Stimulated activated CD4-positive, alpha-beta T cell treated with anti-CD3 and anti-CD28 coated beads, Interleukin-12 subunit alpha, Interleukin-12 subunit beta, amount 100 ng/mL, for 24 hours (primary cell): ENCODE results near the gene GIGYF2.
A peak's percentile ranks its signal among the peaks of the same experiment; 100 is the strongest.
"Not testable (repeated sequence)": the region's sequence is repeated elsewhere in the genome, so short reads cannot be mapped to it uniquely, and the experiment has no call there.

Source experiments
- DNase-seq, 2 experiments: peaks; one replicate each; pipeline ENCODE4 v3.0.0-alpha.2; 2020; ENCODE audit warnings: low read depth in 2 of 2

The GIGYF2 gene

GRCh38 chr2:232809349-232810124 is 112.4 kb downstream of the GIGYF2 start:
- DNase-seq = no peak

DNA sequence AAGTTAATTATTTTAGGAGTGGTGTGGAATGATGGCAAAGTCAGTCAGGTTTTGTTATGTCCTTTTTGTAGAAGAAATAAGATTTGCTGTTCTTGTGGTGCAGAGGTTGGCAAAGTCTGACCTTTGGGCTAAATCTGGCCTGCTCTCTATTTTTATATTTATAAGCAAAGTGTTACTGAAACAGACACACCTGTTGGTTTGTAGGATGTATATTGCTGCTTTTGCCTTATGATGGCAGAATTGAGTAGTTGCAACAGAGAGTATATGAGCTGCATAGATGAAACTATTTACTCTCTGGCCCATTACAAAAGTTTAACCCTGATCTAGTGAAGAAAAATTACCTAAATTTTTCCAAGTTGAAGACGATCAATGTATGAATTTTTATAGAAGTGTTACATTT is 113.3 kb downstream of the GIGYF2 start:
- no peak for DNase-seq

GRCh38 chr2:232815569-232815968 is 118.4 kb downstream of the GIGYF2 start:
- DNase-seq = no peak

- DNase-seq = no peak
Measured at GRCh38 chr2:232816657-232817056, 119.5 kb downstream of the GIGYF2 start.

GRCh38 chr2:232817756-232818155 is 120.6 kb downstream of the GIGYF2 start:
- DNase-seq = no peak

GRCh38 chr2:232829988-232830387 is 132.9 kb downstream of the GIGYF2 start:
- DNase-seq = no peak

DNA sequence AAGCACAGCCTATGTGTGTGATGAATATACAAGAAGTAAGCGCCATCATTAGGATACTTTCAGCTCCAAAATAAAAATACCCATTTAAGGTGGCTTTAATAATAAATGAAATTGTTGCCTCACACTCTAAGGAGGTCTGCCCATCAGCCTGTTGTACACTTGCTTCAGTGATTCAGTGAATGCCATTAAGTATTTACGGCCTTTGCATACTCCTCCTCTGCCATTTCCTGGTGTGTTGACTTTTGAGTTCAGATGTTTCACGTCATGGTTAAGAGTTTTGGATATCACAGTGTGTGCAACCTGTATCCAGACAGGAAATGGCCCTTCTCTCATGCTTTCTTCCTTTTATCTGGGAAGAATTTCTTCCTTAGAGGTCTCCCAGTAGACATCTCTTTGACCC is 134.4 kb downstream of the GIGYF2 start:
- no peak for DNase-seq

DNA sequence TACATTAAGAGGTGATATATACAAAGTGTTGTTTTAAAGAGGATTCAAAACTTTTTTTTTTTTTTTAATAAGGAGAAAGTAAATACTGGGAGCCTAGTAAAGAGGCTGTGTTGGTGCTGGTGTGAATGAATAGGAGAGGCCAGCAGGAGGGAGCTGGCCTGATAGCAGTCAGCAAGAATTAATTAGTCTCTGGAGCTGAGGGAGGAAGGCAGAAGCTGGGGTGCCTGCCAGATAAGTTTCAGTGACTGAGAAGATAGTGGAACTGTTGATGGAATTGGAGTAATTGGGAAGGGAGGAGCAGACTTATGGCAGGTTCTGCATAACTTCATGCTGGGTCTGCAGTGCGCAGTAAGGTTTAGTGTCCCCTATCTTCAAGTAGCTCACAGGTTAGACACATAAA is 136.7 kb downstream of the GIGYF2 start:
- no peak for DNase-seq

DNA sequence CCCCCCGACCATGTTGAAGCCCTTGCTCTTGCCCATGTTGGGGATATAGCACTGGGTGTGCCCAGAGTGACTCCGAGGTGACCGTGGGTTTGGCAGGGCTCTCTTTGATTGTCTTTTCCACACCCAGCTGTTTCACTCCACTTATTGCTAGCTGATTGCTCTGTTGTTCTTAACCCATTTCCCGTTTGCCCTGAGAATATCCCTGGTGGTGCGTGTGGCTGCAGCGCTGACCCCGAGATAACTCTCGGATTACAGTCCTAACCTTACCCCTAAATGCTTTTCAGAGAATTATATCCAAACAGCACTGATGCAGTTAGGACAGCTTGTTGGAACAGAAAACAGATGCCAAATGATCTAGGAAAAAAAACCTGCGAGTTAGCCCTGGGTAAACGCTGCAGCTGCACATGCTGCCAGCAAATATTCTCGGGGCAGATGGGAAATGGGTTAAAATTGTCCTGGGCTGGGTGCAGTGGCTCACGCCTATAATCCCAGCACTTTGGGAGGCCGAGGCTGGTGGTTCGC is 138.6 kb downstream of the GIGYF2 start:
- no peak for DNase-seq

DNA sequence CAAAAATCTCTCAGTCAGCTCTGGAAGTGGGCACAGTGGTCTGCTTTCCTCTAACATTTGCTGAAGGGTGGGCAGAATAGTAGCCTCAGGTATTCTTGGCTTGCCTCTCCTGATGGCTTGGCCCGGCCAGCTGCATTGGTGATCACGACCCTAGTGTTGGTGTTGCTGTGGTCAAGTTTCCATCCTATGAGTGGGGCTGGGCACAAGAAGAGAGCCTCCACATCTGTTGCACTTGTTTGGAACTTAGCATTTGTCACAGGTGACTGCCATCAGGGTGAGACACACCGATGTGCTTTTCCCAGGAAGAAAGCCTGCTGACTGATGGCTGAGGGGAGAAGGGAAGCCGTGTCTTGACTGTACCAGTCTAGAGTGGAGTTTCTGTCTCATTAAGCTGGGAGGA is 139.8 kb downstream of the GIGYF2 start:
- DNase-seq = no peak

- peak in 1 of 2 experiments; percentile 43 for DNase-seq
Measured at GRCh38 chr2:232838406-232838874, 141.3 kb downstream of the GIGYF2 start.

DNA sequence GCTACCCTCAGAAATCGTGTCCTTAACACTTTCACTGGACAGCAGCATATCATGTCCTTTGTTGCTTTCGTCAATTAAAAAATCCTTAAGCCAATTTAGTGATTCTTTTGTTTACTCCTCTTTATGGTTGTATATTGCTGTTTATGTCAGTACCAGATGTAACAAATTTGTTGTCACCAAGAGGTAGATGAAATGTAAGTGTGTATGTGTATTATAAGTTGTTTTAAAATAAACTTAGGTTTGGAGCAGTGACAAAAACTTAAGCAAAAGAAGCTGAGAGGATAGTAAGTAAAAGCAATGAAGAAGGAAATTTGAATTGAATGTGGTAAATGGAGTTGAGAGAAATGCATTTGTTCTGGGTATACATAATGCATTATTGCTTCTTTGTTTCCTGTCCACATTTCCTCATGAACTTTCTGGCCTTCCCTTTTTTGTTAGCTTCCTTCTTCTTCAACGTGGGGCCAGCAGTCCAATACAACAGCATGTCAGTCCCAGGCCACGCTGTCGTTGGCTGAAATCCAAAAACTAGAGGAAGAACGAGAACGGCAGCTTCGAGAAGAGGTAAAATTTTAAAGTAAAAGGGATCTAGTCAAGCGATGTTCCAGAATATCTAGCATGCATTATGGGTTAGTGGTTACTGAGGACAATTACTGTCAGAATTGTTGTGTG is 142.4 kb downstream of the GIGYF2 start:
- DNase-seq = no peak

GRCh38 chr2:232842689-232843088 is 145.6 kb downstream of the GIGYF2 start:
- no peak for DNase-seq

DNA sequence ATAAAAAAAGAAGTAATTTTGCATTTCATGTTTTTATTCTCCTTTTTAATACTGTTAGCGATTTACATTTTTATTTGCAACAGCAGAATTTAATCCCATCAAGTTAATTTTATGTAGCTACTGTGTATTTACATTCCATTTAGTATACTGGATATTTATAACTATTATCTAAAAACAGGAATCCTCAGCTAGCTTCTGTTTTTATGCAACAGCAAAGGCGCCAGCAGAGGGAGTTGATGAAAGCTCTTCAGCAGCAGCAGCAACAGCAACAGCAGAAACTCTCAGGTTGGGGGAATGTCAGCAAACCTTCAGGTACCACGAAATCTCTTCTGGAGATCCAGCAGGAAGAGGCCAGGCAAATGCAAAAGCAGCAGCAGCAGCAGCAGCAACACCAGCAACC is 146.7 kb downstream of the GIGYF2 start:
- DNase-seq = no peak

DNA sequence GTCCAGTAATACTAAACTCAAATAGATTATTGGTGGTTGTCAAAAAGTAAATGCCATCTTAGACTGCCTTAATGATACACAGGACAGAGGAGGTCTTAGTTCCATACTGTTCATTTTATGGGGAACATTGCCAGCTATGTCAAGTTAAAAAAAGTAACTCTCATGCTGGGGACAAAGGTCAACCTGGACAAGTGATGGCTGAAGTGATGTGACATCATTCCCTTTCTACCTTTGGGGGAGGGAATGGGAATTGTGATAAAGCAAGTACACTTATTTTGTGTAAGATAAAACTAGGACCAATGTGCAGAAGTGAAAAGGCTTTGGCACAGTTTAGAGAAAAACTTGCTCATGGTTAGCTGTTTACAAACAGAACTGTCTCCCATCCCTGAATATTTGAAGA is 148.9 kb downstream of the GIGYF2 start:
- no peak for DNase-seq

DNA sequence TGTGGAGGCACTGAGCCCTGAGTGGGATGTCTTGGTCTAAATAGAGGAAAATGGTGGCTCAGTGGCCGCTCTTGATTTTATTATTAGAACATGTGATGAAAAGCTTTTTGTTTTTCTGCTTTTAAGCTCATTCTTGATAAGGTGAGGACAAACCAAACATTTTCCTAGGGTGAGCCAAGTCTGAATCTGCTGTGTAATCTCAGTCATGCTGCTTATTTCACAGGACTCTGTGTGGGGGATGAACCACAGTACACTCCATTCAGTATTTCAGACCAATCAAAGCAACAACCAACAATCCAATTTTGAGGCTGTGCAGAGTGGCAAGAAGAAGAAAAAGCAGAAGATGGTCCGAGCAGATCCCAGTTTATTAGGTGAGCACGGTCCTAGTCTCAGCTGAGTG is 152.9 kb downstream of the GIGYF2 start:
- no peak for DNase-seq

DNA sequence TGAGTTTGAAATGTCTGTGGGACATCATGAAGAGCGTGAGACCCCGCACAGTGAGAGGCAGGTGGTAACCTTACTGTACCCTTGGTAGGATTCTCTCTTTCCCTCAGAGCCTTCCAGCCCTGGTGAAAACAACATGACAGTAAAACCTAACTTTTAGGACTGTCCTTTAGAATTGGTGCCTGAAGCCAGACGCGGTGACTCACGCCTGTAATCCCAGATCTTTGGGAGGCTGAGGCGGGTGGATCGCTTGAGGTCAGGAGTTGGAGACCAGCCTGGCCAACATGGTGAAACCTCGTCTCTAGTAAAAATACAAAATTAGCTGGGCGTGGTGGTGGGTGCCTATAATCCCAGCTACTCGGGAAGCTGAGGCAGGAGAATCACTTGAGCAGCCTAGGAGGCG is 154.9 kb downstream of the GIGYF2 start:
- not testable (repeated sequence) for DNase-seq

GRCh38 chr2:232852676-232853075 is 155.5 kb downstream of the GIGYF2 start:
- DNase-seq = no peak

DNA sequence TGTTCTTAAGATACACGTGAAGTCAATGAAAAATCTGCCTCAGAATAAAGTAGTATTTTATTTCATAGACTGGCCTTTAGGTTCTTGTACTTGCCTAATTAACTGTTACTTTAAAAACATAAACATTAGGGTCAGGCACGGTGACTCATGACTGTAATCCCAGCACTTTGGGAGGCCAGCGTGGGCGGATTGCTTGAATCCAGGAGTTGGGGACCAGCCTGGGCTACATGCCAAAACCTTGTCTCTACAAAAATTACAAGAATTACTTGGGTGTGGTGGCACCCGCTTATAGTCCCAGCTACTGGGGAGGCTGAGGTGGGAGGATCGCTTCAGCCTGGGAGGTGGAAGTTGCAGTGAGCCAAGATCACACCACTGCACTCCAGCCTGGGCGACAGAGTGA is 157.0 kb downstream of the GIGYF2 start:
- DNase-seq = no peak

DNA sequence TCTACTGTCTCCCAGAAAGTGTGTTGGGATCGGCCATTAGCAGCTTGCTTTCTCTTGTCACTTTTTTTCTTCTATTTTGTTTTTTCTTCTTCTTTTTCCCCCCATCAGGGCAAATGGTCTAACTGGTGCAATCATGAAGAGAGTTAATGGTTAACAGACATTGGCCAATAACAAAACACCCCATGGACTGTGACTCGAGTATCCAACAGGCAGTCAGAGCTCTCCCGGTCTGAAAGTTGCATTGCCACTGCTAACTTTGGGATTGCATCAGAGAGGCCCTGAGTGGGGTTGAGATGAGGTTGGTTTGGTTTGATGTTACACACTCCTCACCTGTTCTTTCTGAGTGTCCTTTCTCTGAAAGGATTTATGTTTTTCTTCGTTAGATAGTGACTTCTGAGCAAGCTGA is 160.0 kb downstream of the GIGYF2 start:
- DNase-seq = no peak

GRCh38 chr2:232859385-232859916 is 162.3 kb downstream of the GIGYF2 start:
- DNase-seq = no peak

- DNase-seq = no peak
Measured at GRCh38 chr2:232860593-232861241, 163.6 kb downstream of the GIGYF2 start.
